ENCODE results near the gene DPP8. TPM values are rescaled to one million over a fixed set of nuclear protein-coding genes. Genes with fewer than 3 reads are reported as not detected.

DPP8 gene
- total RNA-seq, 1 experiment from 2014 or later = 42.0 TPM

DNA sequence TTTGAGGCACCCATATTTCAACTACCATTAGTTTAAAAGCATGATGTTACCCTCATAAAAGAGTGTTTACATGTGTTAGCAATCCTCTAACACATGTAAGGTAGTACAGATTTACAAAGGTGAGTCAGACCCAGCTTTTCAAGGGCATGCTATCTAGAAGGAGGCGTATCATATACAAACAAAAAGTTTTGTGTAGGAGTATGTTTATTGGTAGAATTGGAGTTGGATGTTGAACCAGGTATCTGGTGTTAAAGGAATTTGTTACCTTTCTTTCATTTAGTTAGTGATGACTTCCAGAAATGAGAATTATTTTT lies 15.2 kb upstream of the DPP8 start:
- Histone ChIP-seq H2AFZ (ENCODE audit: low read length) (no peak overlapping the region), H3K9me2 (replicated peaks; ENCODE audit: insufficient read depth, low read length) (no peaks in the 10 kb centered on the region), H3K9me3 (ENCODE audit: low read length) (no peaks in the 10 kb centered on the region), H3K27me3 (ENCODE audit: low read length) (no peaks in the 10 kb centered on the region), H3K36me3 (ENCODE audit: insufficient read depth, low read length) (peaks cover 25% of the 10 kb centered on the region; the same call in 1 of the 2 replicates), H4K20me1 (ENCODE audit: insufficient read depth, low read depth, low read length) (peaks cover 24% of the 10 kb centered on the region; the same call in 1 of the 2 replicates), H3K9ac (ENCODE audit: low read length) (peak overlapping the region; percentile 11; the same call in 1 of the 2 replicates), H3K4me3 (ENCODE audit: low read length) (0 out of 2 replicates have a peak overlapping the region, but pooled peaks have one; percentile 12), H3K4me2 (ENCODE audit: low read depth, low read length, poor library complexity, severe bottlenecking) (peak overlapping the region; percentile 81), H3K4me1 (ENCODE audit: low read length) (peaks cover 42% of the 10 kb centered on the region), H3K79me2 (ENCODE audit: low read length) (peaks cover 76% of the 10 kb centered on the region), H3K27ac (ENCODE audit: low read length) (peak overlapping the region; percentile 2; the same call in 1 of the 2 replicates)
- DNase-seq = peak; percentile 40

DNA sequence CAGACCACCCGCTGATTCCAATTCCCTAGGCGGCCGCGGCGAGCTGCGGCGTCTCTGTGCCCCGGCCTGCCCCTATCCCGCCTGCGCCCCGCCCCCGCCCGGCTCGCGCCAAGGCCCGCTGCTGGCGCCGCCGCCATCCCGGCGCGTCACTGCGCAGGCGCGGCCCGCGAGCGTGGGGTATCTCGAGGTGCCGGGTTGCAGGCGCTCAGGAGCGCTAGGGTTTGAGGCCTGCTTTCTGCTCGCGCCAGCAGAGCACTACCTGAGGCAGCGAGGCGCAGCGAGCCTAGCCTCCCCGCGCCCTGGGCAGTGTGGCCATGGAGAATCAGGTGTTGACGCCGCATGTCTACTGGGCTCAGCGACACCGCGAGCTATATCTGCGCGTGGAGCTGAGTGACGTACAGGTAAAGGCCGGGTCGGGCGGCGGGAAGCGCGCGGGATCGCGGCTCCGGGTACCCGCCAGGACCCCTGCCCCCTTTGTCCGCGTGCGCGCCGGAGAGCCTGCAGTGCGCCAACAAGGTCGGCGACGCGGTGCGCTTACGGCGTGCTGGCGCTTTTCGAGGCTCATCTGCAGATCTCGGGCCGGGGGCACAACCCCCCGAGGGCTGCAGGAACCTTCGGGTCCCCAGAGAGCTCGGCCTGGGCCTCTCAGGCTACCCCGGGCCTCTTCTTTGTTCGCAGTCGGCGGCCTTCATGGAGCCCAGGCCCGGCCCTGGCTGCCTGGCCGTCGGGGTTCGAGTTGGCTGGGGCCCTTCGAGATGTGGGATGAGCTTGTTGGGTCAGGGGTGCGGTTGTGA lies 13.0 kb upstream of the DPP8 start, which contains the start of gene HACD3:
HACD3 (plus strand) TSS at position 146 of the 794 bp plus-strand sequence; CDS start at position 315, 169 bp downstream.
- Histone ChIP-seq H4K20me1 (ENCODE audit: insufficient read depth, low read depth, low read length) (peaks cover 19% of the 10 kb centered on the region; the same call in 1 of the 2 replicates), H3K9me3 (ENCODE audit: low read length) (no peaks in the 10 kb centered on the region), H3K4me3 (ENCODE audit: low read length) (peak within 1 kb of the TSS; percentile 99), H3K9me2 (replicated peaks; ENCODE audit: insufficient read depth, low read length) (no peaks in the 10 kb centered on the region), H3K4me2 (ENCODE audit: low read depth, low read length, poor library complexity, severe bottlenecking) (peak within 1 kb of the TSS; percentile 81), H3K9ac (ENCODE audit: low read length) (peak within 1 kb of the TSS; percentile 100), H2AFZ (ENCODE audit: low read length) (peak within 1 kb of the TSS; percentile 99), H3K79me2 (ENCODE audit: low read length) (peaks cover 56% of the 10 kb centered on the region), H3K27ac (ENCODE audit: low read length) (peak within 1 kb of the TSS; percentile 82), H3K36me3 (ENCODE audit: insufficient read depth, low read length) (peaks cover 18% of the 10 kb centered on the region; the same call in 1 of the 2 replicates), H3K4me1 (ENCODE audit: low read length) (peaks cover 42% of the 10 kb centered on the region), H3K27me3 (ENCODE audit: low read length) (no peaks in the 10 kb centered on the region)
- DNase-seq = peak; percentile 96

DNA sequence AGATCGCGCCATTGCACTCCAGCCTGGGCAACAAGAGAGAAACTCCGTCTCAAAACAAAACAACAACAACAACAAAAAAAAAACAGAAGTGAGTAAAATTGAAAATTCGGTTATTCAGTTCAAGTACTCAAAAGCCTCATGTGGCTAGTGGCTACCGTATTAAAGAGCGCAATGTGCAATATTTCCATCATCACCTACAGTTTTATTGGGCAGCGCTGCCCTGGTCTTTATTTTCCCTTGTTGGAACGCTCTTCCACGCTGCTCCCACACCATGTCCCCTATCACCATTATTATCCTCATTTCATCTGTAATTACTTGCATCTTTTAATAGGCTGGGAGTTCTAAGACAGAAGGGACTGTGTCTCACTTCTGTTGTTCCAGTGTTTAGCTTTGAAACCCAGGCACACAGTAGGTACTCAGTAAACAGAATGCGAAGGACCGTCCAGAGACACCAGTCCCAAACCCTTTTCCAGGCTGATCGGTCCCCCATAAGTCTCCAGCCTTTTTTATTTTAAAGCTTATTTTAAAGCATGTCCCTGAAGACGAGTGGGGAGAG lies 12.4 kb upstream of the DPP8 start:
- Histone ChIP-seq H3K4me1 (ENCODE audit: low read length) (peaks cover 40% of the 10 kb centered on the region), H3K9me3 (ENCODE audit: low read length) (no peaks in the 10 kb centered on the region), H3K27me3 (ENCODE audit: low read length) (no peaks in the 10 kb centered on the region), H3K36me3 (ENCODE audit: insufficient read depth, low read length) (peaks cover 11% of the 10 kb centered on the region; the same call in 1 of the 2 replicates), H4K20me1 (ENCODE audit: insufficient read depth, low read depth, low read length) (peaks cover 19% of the 10 kb centered on the region; the same call in 1 of the 2 replicates), H3K4me2 (ENCODE audit: low read depth, low read length, poor library complexity, severe bottlenecking) (peak overlapping the region; percentile 81), H3K9me2 (replicated peaks; ENCODE audit: insufficient read depth, low read length) (no peaks in the 10 kb centered on the region), H3K4me3 (ENCODE audit: low read length) (peak overlapping the region; percentile 99), H2AFZ (ENCODE audit: low read length) (peak overlapping the region; percentile 99), H3K9ac (ENCODE audit: low read length) (peak overlapping the region; percentile 100), H3K79me2 (ENCODE audit: low read length) (peaks cover 49% of the 10 kb centered on the region), H3K27ac (ENCODE audit: low read length) (no peak overlapping the region; the same call in 1 of the 2 replicates)
- no peak for DNase-seq

DNA sequence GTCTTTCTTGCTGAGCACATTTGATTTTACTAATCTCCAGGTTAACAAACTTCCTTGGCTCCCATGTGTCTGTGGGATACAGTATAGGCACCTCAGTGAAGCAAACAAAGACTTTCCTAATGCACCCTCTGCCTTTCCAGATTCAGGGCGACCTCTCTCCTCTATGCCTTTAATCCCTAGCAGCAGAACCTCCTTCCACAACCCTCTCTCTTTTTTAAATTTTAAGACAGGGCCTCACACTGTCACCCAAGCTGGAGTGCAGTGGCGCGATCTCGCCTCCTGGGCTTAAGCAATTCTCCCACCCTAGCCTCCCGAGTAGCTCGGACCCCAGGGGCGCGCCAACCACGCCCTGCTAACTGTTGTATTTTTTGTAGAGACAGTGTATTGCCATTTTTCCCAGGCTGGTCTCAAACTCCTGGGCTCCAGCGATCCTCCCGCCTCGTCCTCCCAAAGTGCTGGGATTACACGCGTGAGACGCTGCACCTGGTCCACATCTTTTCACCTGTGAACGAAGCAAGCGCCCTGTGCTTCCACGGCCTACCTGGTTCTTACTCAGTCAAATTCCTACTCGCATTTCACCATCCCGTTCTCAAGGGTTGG lies 11.1 kb upstream of the DPP8 start:
- Histone ChIP-seq H4K20me1 (ENCODE audit: insufficient read depth, low read depth, low read length) (peaks cover 15% of the 10 kb centered on the region; the same call in 1 of the 2 replicates), H3K4me1 (ENCODE audit: low read length) (peaks cover 31% of the 10 kb centered on the region), H3K9me3 (ENCODE audit: low read length) (no peaks in the 10 kb centered on the region), H3K79me2 (ENCODE audit: low read length) (peaks cover 36% of the 10 kb centered on the region), H3K4me3 (ENCODE audit: low read length) (no peak overlapping the region), H3K36me3 (ENCODE audit: insufficient read depth, low read length) (0 out of 2 replicates have a peak, but pooled peaks cover 4% of the 10 kb centered on the region), H3K27me3 (ENCODE audit: low read length) (no peaks in the 10 kb centered on the region), H2AFZ (ENCODE audit: low read length) (no peak overlapping the region), H3K9ac (ENCODE audit: low read length) (no peak overlapping the region), H3K4me2 (ENCODE audit: low read depth, low read length, poor library complexity, severe bottlenecking) (no peak overlapping the region), H3K27ac (ENCODE audit: low read length) (no peak overlapping the region), H3K9me2 (replicated peaks; ENCODE audit: insufficient read depth, low read length) (no peaks in the 10 kb centered on the region)
- peak; percentile 40 for DNase-seq

DNA sequence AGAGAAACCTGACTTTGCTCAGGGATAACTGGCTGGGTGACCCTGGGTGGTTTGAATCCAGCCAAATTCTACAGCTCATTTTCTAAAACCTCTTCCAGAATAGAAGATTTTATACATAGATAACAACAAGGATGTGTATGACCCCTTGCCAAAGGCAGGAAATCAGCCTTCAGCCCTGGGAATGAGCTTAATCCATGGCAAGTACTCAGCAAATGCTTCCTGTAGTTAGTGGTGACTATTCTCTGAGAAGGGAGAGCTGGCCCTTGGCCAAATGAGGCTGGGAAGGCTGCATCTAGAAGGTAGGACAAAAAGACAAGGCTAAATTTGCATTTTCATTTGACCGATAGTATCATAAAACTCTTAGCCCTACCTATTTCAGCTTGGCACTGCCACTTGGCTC lies 8.1 kb upstream of the DPP8 start:
- Histone ChIP-seq H3K4me1 (ENCODE audit: low read length) (peaks cover 7% of the 10 kb centered on the region), H3K4me2 (ENCODE audit: low read depth, low read length, poor library complexity, severe bottlenecking) (no peak overlapping the region)

DNA sequence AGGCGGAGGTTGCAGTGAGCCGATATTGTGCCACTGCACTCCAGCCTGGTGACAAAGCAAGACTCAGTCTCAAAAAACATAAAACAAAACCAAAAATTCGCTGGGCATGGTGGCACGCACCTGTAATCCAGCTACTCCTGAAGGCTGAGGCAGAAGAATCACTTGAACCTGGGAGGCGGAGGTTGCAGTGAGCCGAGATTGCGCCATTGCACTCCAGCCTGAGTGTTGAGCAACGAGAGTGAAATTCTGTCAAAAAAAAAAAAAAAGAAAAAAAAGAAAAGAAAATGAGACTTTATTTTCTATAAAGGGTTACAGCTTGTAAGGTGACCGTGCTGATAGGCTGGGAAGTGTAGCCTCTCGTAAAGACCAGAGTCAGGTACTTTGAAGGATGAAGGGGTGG lies 6.7 kb upstream of the DPP8 start:
- H3K9me2 ChIP-seq (replicated peaks; ENCODE audit: insufficient read depth, low read length) = no peaks in the 10 kb centered on the region
- H4K20me1 ChIP-seq (ENCODE audit: insufficient read depth, low read depth, low read length) = no peaks in the 10 kb centered on the region
- H3K27ac ChIP-seq (ENCODE audit: low read length) = no peak overlapping the region
- peaks cover 13% of the 10 kb centered on the region for H3K4me1 ChIP-seq (ENCODE audit: low read length)
- no peak overlapping the region for H3K4me3 ChIP-seq (ENCODE audit: low read length)
- no peaks in the 10 kb centered on the region for H3K79me2 ChIP-seq (ENCODE audit: low read length)
- H3K27me3 ChIP-seq (ENCODE audit: low read length) = no peaks in the 10 kb centered on the region
- H3K9ac ChIP-seq (ENCODE audit: low read length) = no peak overlapping the region
- H3K4me2 ChIP-seq (ENCODE audit: low read depth, low read length, poor library complexity, severe bottlenecking) = no peak overlapping the region
- no peaks in the 10 kb centered on the region for H3K36me3 ChIP-seq (ENCODE audit: insufficient read depth, low read length)
- no peak overlapping the region for H2AFZ ChIP-seq (ENCODE audit: low read length)
- no peak for DNase-seq
- H3K9me3 ChIP-seq (ENCODE audit: low read length) = no peaks in the 10 kb centered on the region

More for the DNA sequence above, 8.1 kb upstream of the DPP8 start:
- Histone ChIP-seq H3K79me2 (ENCODE audit: low read length) (peaks cover 7% of the 10 kb centered on the region), H3K9me2 (replicated peaks; ENCODE audit: insufficient read depth, low read length) (no peaks in the 10 kb centered on the region), H3K4me3 (ENCODE audit: low read length) (no peak overlapping the region), H3K9ac (ENCODE audit: low read length) (no peak overlapping the region), H3K27me3 (ENCODE audit: low read length) (no peaks in the 10 kb centered on the region), H3K9me3 (ENCODE audit: low read length) (no peaks in the 10 kb centered on the region), H3K27ac (ENCODE audit: low read length) (no peak overlapping the region), H3K36me3 (ENCODE audit: insufficient read depth, low read length) (no peaks in the 10 kb centered on the region), H2AFZ (ENCODE audit: low read length) (no peak overlapping the region), H4K20me1 (ENCODE audit: insufficient read depth, low read depth, low read length) (no peaks in the 10 kb centered on the region)
- no peak for DNase-seq

DNA sequence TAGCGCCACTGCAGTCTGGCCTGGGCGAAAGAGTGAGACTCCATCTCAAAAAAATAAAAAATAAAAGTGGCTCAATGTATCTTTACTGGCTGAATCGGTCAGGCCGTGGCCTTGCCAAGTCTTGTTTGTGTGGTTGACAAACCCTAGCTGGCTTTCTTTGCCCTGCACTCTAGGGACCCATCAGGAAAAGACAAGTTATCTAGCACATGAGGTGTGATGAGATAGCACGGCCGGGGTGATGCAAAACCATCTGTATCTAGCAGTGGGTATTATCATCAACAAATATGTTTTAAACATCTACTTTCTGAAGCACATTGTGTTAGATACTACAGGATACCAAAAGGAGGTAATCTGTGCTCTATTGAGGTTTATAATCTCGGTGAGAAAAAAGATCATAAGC lies 3.9 kb upstream of the DPP8 start:
- Histone ChIP-seq H3K79me2 (ENCODE audit: low read length) (peaks cover 11% of the 10 kb centered on the region), H3K27ac (ENCODE audit: low read length) (no peak overlapping the region), H3K36me3 (ENCODE audit: insufficient read depth, low read length) (no peaks in the 10 kb centered on the region), H3K4me2 (ENCODE audit: low read depth, low read length, poor library complexity, severe bottlenecking) (no peak overlapping the region), H3K4me1 (ENCODE audit: low read length) (peaks cover 31% of the 10 kb centered on the region), H4K20me1 (ENCODE audit: insufficient read depth, low read depth, low read length) (peaks cover 6% of the 10 kb centered on the region), H3K9me3 (ENCODE audit: low read length) (no peaks in the 10 kb centered on the region), H3K27me3 (ENCODE audit: low read length) (no peaks in the 10 kb centered on the region), H3K9me2 (replicated peaks; ENCODE audit: insufficient read depth, low read length) (no peaks in the 10 kb centered on the region), H3K4me3 (ENCODE audit: low read length) (no peak overlapping the region), H2AFZ (ENCODE audit: low read length) (no peak overlapping the region), H3K9ac (ENCODE audit: low read length) (no peak overlapping the region)
- DNase-seq = peak; percentile 28

Measured in Karpas-422 (cell line).